ENCODE results near the gene HOOK1. TPM values are rescaled to one million over a fixed set of nuclear protein-coding genes. Genes with fewer than 3 reads are reported as not detected.

Gene HOOK1
- polyA plus RNA-seq, 1 donor (not counting 4 experiments of a cell fraction or from before 2014, with no cell fraction given) = 12.7 TPM

GRCh38 chr1:59819566-59820438 is 5.1 kb downstream of the HOOK1 start:
- no peak overlapping the region for H3K4me3 ChIP-seq (ENCODE audit: control insufficient read depth in 2 of 3, extremely low read depth in 1 of 3, insufficient read depth in 2 of 3, low read depth in 1 of 3, low read length in 3 of 3)
- no peaks in the 10 kb centered on the region for H3K9me3 ChIP-seq (ENCODE audit: control insufficient read depth, low read depth, low read length)
- peaks cover 2% of the 10 kb centered on the region for H3K79me2 ChIP-seq (ENCODE audit: control insufficient read depth, insufficient read depth, low read length)

GRCh38 chr1:59827055-59827643 is 12.4 kb downstream of the HOOK1 start:
- Histone ChIP-seq H3K79me2 (ENCODE audit: control insufficient read depth, insufficient read depth, low read length) (no peaks in the 10 kb centered on the region), H3K4me3 (ENCODE audit: control insufficient read depth in 2 of 3, extremely low read depth in 1 of 3, insufficient read depth in 2 of 3, low read depth in 1 of 3, low read length in 3 of 3) (no peak overlapping the region), H3K9me1 (ENCODE audit: control insufficient read depth, extremely low read depth, insufficient read depth, low read length) (no peaks in the 10 kb centered on the region)

More at GRCh38 chr1:59819566-59820438, 5.1 kb downstream of the HOOK1 start:
- no peaks in the 10 kb centered on the region for H3K9me1 ChIP-seq (ENCODE audit: control insufficient read depth, extremely low read depth, insufficient read depth, low read length)
- H3K4me1 ChIP-seq (ENCODE audit: control insufficient read depth, extremely low read depth, insufficient read depth, low read length) = peaks cover 12% of the 10 kb centered on the region
- TF ChIP-seq CTCF (optimal IDR thresholded peaks at IDR 0.05 in 1 of 3, IDR thresholded peaks at IDR 0.05 in 1 of 3, conservative IDR thresholded peaks at IDR 0.05 in 1 of 3; ENCODE audit: extremely low read depth in 1 of 3, insufficient read depth in 2 of 3, low read length in 3 of 3) (no peak), EZH2 (IDR thresholded peaks at IDR 0.05; ENCODE audit: low read length) (no peak)
- peaks cover 0 to 2% of the 10 kb centered on the region in 2 experiments for H3K36me3 ChIP-seq (ENCODE audit: control insufficient read depth in 2 of 2, extremely low read depth in 1 of 2, insufficient read depth in 2 of 2, low read length in 2 of 2)
- H3K4me2 ChIP-seq (ENCODE audit: control insufficient read depth, extremely low read depth, insufficient read depth, low read depth, low read length) = no peak overlapping the region
- FAIRE-seq (no peak), DNase-seq (ENCODE audit: low read depth, low spot score) (no peak)
- no peaks in the 10 kb centered on the region for H4K20me1 ChIP-seq (ENCODE audit: control insufficient read depth, extremely low read depth, insufficient read depth, low read length)
- H2AFZ ChIP-seq (ENCODE audit: control insufficient read depth, low read length) = no peak overlapping the region
- no peaks in the 10 kb centered on the region for H3K27me3 ChIP-seq (ENCODE audit: control insufficient read depth, extremely low read depth, insufficient read depth, low read length)
- no peak overlapping the region for H3K27ac ChIP-seq (ENCODE audit: control insufficient read depth, insufficient read depth, low read length)
- dilution Hi-C loops (cut with MboI; ENCODE audit: extremely low pct_ligation_motif_present, low sequenced_read_pairs) = no loop called here
- H3K9ac ChIP-seq (ENCODE audit: control insufficient read depth, extremely low read depth, insufficient read depth, low read length) = no peak overlapping the region

More at GRCh38 chr1:59827055-59827643, 12.4 kb downstream of the HOOK1 start:
- Histone ChIP-seq H3K4me2 (ENCODE audit: control insufficient read depth, extremely low read depth, insufficient read depth, low read depth, low read length) (no peak overlapping the region), H3K4me1 (ENCODE audit: control insufficient read depth, extremely low read depth, insufficient read depth, low read length) (peaks cover 5% of the 10 kb centered on the region), H3K9me3 (ENCODE audit: control insufficient read depth, low read depth, low read length) (no peaks in the 10 kb centered on the region), H3K27ac (ENCODE audit: control insufficient read depth, insufficient read depth, low read length) (no peak overlapping the region), H3K27me3 (ENCODE audit: control insufficient read depth, extremely low read depth, insufficient read depth, low read length) (no peaks in the 10 kb centered on the region), H3K36me3 (ENCODE audit: control insufficient read depth in 2 of 2, extremely low read depth in 1 of 2, insufficient read depth in 2 of 2, low read length in 2 of 2) (peaks cover 0 to 2% of the 10 kb centered on the region in 2 experiments), H3K9ac (ENCODE audit: control insufficient read depth, extremely low read depth, insufficient read depth, low read length) (no peak overlapping the region), H4K20me1 (ENCODE audit: control insufficient read depth, extremely low read depth, insufficient read depth, low read length) (no peaks in the 10 kb centered on the region), H2AFZ (ENCODE audit: control insufficient read depth, low read length) (no peak overlapping the region)
- TF ChIP-seq CTCF (optimal IDR thresholded peaks at IDR 0.05 in 1 of 3, IDR thresholded peaks at IDR 0.05 in 1 of 3, conservative IDR thresholded peaks at IDR 0.05 in 1 of 3; ENCODE audit: extremely low read depth in 1 of 3, insufficient read depth in 2 of 3, low read length in 3 of 3) = no peak
- dilution Hi-C loops (cut with MboI; ENCODE audit: extremely low pct_ligation_motif_present, low sequenced_read_pairs) = no loop called here
- FAIRE-seq (no peak), DNase-seq (ENCODE audit: low read depth, low spot score) (no peak)

All from keratinocyte (primary cell).